Activated B cell treated with CpG ODN at 0.5 μM for 24 hours (primary cell): ENCODE data around the gene CNOT6L. TPM values are rescaled to one million over a fixed set of nuclear protein-coding genes. Genes with fewer than 3 reads are reported as not detected.

ENCODE experiments used
- ATAC-seq: fragments of 200-7000 bp; cut with Tn5 transposase; one replicate; pipeline ENCODE4 v1.10.0; 2021; ENCODE audit warnings: low read depth, mild to moderate bottlenecking, moderate library complexity
- CTCF ChIA-PET: fragments of 350-600 bp; sonication (Branson Sonifier 250); formaldehyde crosslinking; loops from one replicate; lab custom pipeline; 2021; ENCODE audit warnings: antibody characterized with exemption; lab: Charles Lee
- POLR2A ChIA-PET: fragments of 350-600 bp; sonication (Branson Sonifier 250); formaldehyde crosslinking; loops from one replicate; lab custom pipeline; 2021; ENCODE audit warnings: antibody characterized with exemption; lab: Charles Lee
- DNase-seq: peaks from one replicate; pipeline ENCODE4 v3.0.0; 2022
- H3K27ac Mint-ChIP-seq: one replicate; pipeline ENCODE4 v1.8.0; 2020; ENCODE audit warnings: mixed read lengths
- H3K27me3 Mint-ChIP-seq: one replicate; pipeline ENCODE4 v1.8.0; 2021; ENCODE audit warnings: mixed read lengths
- H3K36me3 Mint-ChIP-seq: one replicate; pipeline ENCODE4 v1.8.0; 2021; ENCODE audit warnings: low read depth, mixed read lengths
- H3K4me1 Mint-ChIP-seq: one replicate; pipeline ENCODE4 v1.8.0; 2021; ENCODE audit warnings: mixed read lengths
- H3K4me3 Mint-ChIP-seq: one replicate; pipeline ENCODE4 v1.8.0; 2020; ENCODE audit warnings: mild to moderate bottlenecking, mixed read lengths
- H3K9me3 Mint-ChIP-seq: one replicate; pipeline ENCODE4 v1.8.0; 2020; ENCODE audit warnings: mixed read lengths
- CTCF ChIP-seq: fragments of 200-600 bp; IDR thresholded peaks from one replicate; pipeline ENCODE4 v1.8.0; 2022; ENCODE audit warnings: antibody characterized with exemption, mild to moderate bottlenecking
- intact Hi-C: fragments of 100-400 bp; cut with micrococcal nuclease; formaldehyde crosslinking; loops from one replicate; pipeline ENCODE4 v1.15.1; 2024
- total RNA-seq: library from RNA; stranded (reverse); gene quantifications from 2 replicates; pipeline ENCODE4 v1.2.3, GENCODE V29; 2022

Gene CNOT6L
- total RNA-seq, 1 donor from 2014 or later: 75.3 TPM

- CTCF ChIA-PET: no interaction called here
- intact Hi-C loops: no loop called here
- H3K27me3 Mint-ChIP-seq: no peaks in the 10 kb centered on the region
- no peak overlapping the region for H3K4me3 Mint-ChIP-seq
- ATAC-seq (no peak), DNase-seq (no peak)
- no peaks in the 10 kb centered on the region for H3K4me1 Mint-ChIP-seq
- no peaks in the 10 kb centered on the region for H3K9me3 Mint-ChIP-seq
- no peak for TF ChIP-seq CTCF
- POLR2A ChIA-PET: no interaction called here
- peaks cover 35% of the 10 kb centered on the region for H3K36me3 Mint-ChIP-seq
- H3K27ac Mint-ChIP-seq: no peak overlapping the region
Measured at GRCh38 chr4:77712675-77713074, 106.5 kb downstream of the CNOT6L start.

GRCh38 chr4:77711469-77711868, 107.7 kb downstream of the CNOT6L start:
- no peaks in the 10 kb centered on the region for H3K4me1 Mint-ChIP-seq
- no peak overlapping the region for H3K27ac Mint-ChIP-seq
- POLR2A ChIA-PET: no interaction called here
- no peak for ATAC-seq
- peaks cover 26% of the 10 kb centered on the region for H3K36me3 Mint-ChIP-seq
- intact Hi-C loops: no loop called here
- TF ChIP-seq CTCF: no peak
- CTCF ChIA-PET: no interaction called here
- H3K27me3 Mint-ChIP-seq: no peaks in the 10 kb centered on the region
- DNase-seq: no peak
- no peaks in the 10 kb centered on the region for H3K9me3 Mint-ChIP-seq
- no peak overlapping the region for H3K4me3 Mint-ChIP-seq

GRCh38 chr4:77710684-77711083, 108.5 kb downstream of the CNOT6L start:
- no peak for ATAC-seq
- H3K36me3 Mint-ChIP-seq: peaks cover 19% of the 10 kb centered on the region
- DNase-seq: no peak
- ChIA-PET POLR2A (no interaction called here), CTCF (no interaction called here)
- H3K4me3 Mint-ChIP-seq: no peak overlapping the region
- no peak overlapping the region for H3K27ac Mint-ChIP-seq
- H3K9me3 Mint-ChIP-seq: no peaks in the 10 kb centered on the region
- H3K27me3 Mint-ChIP-seq: no peaks in the 10 kb centered on the region
- TF ChIP-seq CTCF: no peak
- intact Hi-C loops: no loop called here
- no peaks in the 10 kb centered on the region for H3K4me1 Mint-ChIP-seq

GRCh38 chr4:77710059-77710458, 109.1 kb downstream of the CNOT6L start:
- no peak for ATAC-seq
- H3K27ac Mint-ChIP-seq: no peak overlapping the region

GRCh38 chr4:77706717-77707116, 112.5 kb downstream of the CNOT6L start:
- Mint-ChIP-seq H3K27me3 (no peaks in the 10 kb centered on the region), H3K9me3 (no peaks in the 10 kb centered on the region), H3K4me1 (no peaks in the 10 kb centered on the region), H3K4me3 (no peak overlapping the region), H3K27ac (no peak overlapping the region), H3K36me3 (peaks cover 5% of the 10 kb centered on the region)
- no peak for ATAC-seq
- DNase-seq: no peak
- ChIA-PET POLR2A (no interaction called here), CTCF (no interaction called here)
- no peak for TF ChIP-seq CTCF
- intact Hi-C loops: no loop called here

More at GRCh38 chr4:77710059-77710458, 109.1 kb downstream of the CNOT6L start:
- DNase-seq: no peak
- no peaks in the 10 kb centered on the region for H3K9me3 Mint-ChIP-seq
- CTCF ChIA-PET: no interaction called here
- no peaks in the 10 kb centered on the region for H3K4me1 Mint-ChIP-seq
- POLR2A ChIA-PET: no interaction called here
- H3K4me3 Mint-ChIP-seq: no peak overlapping the region
- no peak for TF ChIP-seq CTCF
- intact Hi-C loops: no loop called here
- H3K36me3 Mint-ChIP-seq: peaks cover 19% of the 10 kb centered on the region
- H3K27me3 Mint-ChIP-seq: no peaks in the 10 kb centered on the region
